ENCODE data around the gene ADGRG4.
"Not testable (repeated sequence)": the region's sequence is repeated elsewhere in the genome, so short reads cannot be mapped to it uniquely, and the experiment has no call there.

Gene ADGRG4

DNA sequence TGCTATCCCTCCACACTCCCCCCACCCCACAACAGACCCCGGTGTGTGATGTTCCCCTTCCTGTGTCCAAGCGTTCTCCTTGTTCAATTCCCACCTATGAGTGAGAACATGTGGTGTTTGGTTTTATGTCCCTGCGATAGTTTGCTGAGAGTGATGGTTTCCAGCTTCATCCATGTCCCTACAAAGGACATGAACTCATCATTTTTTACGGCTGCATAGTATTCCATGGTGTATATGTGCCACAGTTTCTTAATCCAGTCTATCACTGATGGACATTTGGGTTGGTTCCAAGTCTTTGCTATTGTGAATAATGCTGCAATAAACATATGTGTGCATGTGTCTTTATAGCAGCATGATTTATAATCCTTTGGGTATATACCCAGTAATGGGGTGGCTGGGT, at the start of gene ADGRG4:
ADGRG4 (plus strand) TSS at position 243 of the 400 bp plus-strand sequence. CDS start 7,815 bp downstream, outside the sequence.
- DNase-seq (ENCODE audit: low read depth) = not testable (repeated sequence)

DNA sequence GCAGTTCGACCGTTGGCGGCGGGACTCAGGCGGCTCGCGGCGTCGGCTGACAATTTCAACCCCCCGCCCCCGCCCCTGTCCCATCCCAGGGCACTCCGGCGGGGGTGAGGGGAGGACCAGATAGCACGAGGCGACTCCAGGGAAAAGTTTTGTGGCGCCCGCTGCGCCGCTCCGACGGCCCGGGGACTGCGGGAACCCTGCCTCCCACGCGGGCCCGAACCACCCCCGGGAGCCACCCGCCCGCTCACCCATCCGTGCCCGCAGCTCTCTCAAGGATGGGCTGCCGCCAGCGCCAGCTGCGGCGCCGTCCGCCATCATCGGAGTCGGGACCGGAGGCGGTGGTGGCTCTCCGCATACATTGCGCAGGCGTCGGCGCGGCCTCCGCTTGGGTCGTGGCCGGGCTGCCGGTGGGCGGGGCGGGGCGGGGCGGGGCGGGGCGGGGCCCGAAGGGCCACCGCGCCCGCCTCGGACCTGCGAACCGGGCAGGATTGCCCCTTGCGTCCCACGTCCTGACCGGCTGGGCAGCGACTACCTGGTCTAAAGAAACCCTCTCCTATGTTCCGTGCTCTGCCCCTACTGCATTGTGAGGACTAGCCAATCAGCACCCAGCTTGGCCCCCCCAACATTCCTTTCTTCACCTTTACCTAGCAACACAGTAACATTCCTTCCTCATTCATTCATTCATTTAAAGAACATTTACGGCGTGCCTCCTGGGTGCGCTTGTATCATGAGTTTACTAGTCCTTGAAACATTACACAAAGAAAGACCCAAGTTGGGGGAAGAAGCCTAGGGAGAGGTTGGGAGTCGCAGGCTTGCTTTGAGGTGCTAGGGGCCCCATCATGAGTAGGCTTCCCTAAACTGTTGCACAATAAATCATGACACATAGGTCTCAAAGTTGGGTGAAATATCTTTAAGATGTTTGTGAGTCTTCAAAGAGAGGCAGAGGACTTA, 49.4 kb upstream of the ADGRG4 start, which contains the start of gene MAP7D3:
MAP7D3 (minus strand) TSS at position 360 of the 951 bp plus-strand sequence; CDS start at position 318, 42 bp downstream.
- DNase-seq (ENCODE audit: low read depth) = peak; percentile 14

DNA sequence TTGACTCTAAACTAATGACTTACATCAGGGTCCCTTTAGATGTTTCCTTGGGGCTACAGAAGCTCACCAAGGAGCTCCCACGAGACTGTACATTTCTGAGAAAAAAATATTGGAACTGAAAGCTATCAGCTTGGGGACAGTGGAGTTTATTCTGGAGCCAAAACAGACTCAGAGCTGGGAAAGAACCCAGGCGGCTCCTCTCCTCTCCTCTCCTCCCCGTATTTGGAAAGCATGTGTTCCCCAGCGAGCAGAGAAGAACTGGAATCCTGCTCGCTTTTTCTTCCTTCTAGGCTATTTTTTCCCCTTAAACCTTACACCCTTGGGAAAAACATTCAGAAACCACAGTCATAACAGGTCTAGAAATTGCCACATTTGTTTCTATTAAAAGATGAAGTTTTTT, 45.2 kb upstream of the ADGRG4 start:
- DNase-seq (ENCODE audit: low read depth) = no peak

- DNase-seq (ENCODE audit: low read depth) = no peak
These were observed 44.7 kb upstream of the ADGRG4 start for GRCh38 chrX:136256026-136256425.

GRCh38 chrX:136258951-136259350, 41.8 kb upstream of the ADGRG4 start:
- DNase-seq (ENCODE audit: low read depth) = no peak

GRCh38 chrX:136259543-136259942, 41.2 kb upstream of the ADGRG4 start:
- no peak for DNase-seq (ENCODE audit: low read depth)

DNA sequence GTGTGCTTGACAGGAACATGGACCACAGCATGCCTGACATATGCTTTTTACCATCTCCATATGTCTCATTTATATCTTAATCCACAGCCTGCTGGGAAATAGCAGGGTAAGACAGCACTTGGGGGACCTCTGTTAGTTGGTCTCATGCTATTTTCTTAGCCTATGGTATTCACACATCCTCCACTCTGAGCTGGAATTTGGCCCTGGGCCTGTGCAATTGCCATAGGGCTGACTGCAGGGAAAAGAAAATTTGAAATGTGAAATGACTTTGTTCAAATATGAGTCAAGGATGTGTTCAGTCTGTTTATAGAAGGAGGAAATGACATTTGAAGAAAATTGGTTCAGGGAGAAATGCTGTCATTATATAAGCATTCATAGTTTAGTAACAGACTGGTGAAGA, 40.0 kb upstream of the ADGRG4 start:
- DNase-seq (ENCODE audit: low read depth) = no peak

GRCh38 chrX:136261321-136261720, 39.4 kb upstream of the ADGRG4 start:
- no peak for DNase-seq (ENCODE audit: low read depth)

- no peak for DNase-seq (ENCODE audit: low read depth)
These were observed 38.5 kb upstream of the ADGRG4 start for GRCh38 chrX:136262243-136262642.

DNA sequence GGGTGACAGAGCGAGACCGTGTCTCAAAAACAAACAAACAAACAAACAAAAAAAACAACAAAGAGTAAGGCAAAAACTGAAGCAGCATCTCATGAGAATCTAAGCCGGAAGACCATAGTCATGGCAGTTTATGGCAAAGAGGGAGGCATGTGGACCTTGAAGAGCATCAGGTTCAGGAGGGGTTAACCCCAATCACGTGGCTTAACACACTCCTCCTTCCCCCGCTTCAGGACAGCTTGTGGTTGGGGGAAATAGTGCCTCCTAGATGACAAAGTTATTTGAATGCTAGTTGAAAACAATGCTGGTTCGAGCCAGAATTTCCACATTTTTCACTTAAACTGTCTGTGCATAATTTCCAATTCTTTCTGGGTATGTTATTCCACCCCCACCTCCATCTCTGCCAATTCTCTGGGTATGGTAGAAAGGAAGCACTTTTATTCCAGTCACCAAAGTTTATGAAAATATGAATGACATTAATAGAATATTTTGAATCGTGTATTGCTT, 37.9 kb upstream of the ADGRG4 start:
- DNase-seq (ENCODE audit: low read depth) = no peak

DNA sequence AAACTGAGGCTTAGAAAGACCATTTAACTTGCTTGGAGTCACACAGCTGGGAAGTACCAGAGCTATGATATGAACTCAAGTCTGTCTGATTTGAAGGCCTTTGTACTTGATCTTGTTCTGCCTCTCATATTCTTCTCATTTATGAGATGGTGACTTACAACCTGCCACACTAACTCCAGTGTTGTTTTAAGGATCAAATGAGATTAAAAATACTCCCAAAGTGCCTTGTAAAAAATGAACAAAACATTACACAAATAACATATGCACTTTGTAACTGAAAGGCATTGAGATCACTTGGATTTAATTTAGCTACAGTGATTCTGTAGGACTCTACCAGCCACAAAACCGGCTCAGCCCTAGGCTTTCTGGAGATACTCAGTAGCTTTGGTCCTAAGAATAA, 33.9 kb upstream of the ADGRG4 start:
- DNase-seq (ENCODE audit: low read depth) = no peak

- peak; percentile 15 for DNase-seq (ENCODE audit: low read depth)
These were observed 32.4 kb upstream of the ADGRG4 start for GRCh38 chrX:136268051-136269048.

- DNase-seq (ENCODE audit: low read depth) = no peak
These were observed 30.8 kb upstream of the ADGRG4 start for GRCh38 chrX:136269921-136270320.

DNA sequence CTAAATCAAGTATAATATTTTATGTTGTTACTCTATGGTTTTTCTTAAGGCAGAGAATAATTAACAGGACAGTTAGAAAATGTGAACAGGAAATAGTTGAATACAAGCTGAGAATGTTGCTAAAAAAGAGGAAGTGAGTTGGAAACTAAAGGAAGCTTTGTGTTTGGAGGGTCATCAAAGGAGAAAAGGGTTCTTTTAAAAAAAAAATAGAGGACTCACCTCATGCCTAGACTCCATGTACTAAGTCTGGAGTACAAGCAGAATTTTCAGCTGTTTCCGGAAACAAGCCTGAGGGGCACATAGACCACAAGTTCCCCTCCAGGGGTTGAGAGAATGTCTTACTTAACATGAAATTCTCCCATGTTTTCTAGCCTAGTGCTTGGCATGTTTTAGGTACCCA, 29.5 kb upstream of the ADGRG4 start:
- no peak for DNase-seq (ENCODE audit: low read depth)

GRCh38 chrX:136272325-136272724, 28.4 kb upstream of the ADGRG4 start:
- no peak for DNase-seq (ENCODE audit: low read depth)

- no peak for DNase-seq (ENCODE audit: low read depth)
These were observed 26.8 kb upstream of the ADGRG4 start for GRCh38 chrX:136273986-136274385.

DNA sequence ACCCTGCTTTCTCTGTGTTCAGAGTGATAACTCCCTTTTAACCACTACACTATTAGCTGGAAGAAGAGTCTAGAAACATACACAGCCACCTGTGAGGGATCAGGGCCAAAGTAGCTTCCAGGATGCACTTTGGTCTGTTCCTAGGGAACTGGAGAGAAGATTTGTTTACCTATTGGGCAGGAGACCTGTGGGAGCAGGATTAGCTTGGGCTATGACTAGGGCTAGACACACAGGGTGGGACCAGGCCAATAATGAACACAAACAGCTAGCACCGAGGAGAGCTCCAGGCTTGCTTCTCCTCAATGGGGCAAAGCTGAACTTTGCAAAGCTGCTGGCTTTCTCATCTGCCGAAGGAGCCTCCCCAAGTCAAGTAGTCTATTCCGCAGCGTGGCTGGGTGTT, 25.2 kb upstream of the ADGRG4 start:
- DNase-seq (ENCODE audit: low read depth) = no peak

GRCh38 chrX:136286375-136286774, 14.4 kb upstream of the ADGRG4 start:
- not testable (repeated sequence) for DNase-seq (ENCODE audit: low read depth)

GRCh38 chrX:136291824-136292223, 8.9 kb upstream of the ADGRG4 start:
- no peak for DNase-seq (ENCODE audit: low read depth)

DNA sequence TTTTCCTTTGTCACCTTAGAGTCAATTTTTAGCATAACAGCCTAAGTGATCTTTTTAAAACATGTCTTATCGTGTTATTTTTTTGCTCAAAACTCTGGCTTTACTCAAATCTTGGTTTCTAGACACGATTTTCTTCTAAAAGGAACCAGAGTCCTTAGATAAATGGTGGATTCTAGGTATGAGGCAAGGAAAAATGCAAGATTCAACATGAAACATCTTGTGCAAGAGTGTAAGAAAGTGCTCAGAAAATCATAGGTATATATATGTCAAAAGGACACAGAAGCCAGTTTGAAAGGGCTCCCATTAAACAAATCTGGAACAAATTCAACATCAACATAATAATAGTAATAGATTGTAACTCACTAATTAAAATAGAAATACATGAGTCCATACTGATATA, 8.1 kb upstream of the ADGRG4 start:
- DNase-seq (ENCODE audit: low read depth) = no peak

GRCh38 chrX:136295380-136295779, 5.4 kb upstream of the ADGRG4 start:
- no peak for DNase-seq (ENCODE audit: low read depth)

- DNase-seq (ENCODE audit: low read depth) = no peak
These were observed 2.3 kb downstream of the ADGRG4 start for GRCh38 chrX:136303041-136303440.

Measured in stimulated activated CD8-positive, alpha-beta memory T cell treated with anti-CD3 and anti-CD28 coated beads, Interleukin-15, amount 100 ng/mL, for 1 hour (primary cell).